PFSK-1 (cell line): Measurements from ENCODE around the gene ACTRT3.

Experiments used
- FOXP2 ChIP-seq: optimal IDR thresholded peaks from 2 replicates; pipeline ENCODE3; 2011; ENCODE audit warnings: borderline replicate concordance, control low read depth, inconsistent platforms; ENCODE audit not compliant: insufficient read depth; ENCODE audit errors: extremely low read length, extremely low read depth
- POLR2AphosphoS5 ChIP-seq: IDR thresholded peaks from 2 replicates; pipeline ENCODE4 v1.6.1; 2012; ENCODE audit warnings: low read depth, mild to moderate bottlenecking, control low read depth, low read length, moderate library complexity
- SIN3A ChIP-seq: IDR thresholded peaks from 2 replicates; pipeline ENCODE4 v1.6.1; 2012; ENCODE audit warnings: mild to moderate bottlenecking, low read length, moderate library complexity, borderline replicate concordance; ENCODE audit not compliant: insufficient read depth
- TAF1 ChIP-seq: IDR thresholded peaks from 2 replicates; pipeline ENCODE4 v1.6.1; 2012; ENCODE audit warnings: low read length, control low read depth, borderline replicate concordance; ENCODE audit not compliant: insufficient read depth
- TF ChIP-seq, protein P1 (sequence below), 2 experiments: IDR thresholded peaks; 2 replicates each; pipeline versions ENCODE4 v1.6.1 to v1.8.0; 2011 to 2012; ENCODE audit warnings: low read depth in 2 of 2, low read length in 2 of 2, control low read depth in 1 of 2, inconsistent platforms in 1 of 2, mild to moderate bottlenecking in 1 of 2, moderate library complexity in 1 of 2; ENCODE audit not compliant: insufficient read depth in 1 of 2

ACTRT3 gene

DNA sequence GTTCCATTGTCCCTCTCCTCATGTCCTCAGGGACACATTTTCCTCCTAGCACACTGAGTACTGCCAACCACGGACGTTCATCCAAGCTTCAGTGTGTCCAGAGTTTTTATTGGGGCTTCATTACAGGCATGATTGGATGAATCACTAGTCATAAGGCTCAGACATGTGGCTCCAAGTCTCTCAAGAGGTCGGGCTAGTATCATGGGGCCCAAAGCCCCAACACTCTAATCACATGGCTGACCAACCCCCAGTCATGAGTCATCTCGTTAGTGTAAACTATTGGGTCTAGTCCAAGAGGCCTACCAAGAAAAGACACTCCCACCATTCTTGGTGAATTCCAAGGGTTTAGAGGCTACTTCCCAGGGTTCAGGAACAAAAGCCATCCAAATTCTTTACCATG lies 8.9 kb downstream of the ACTRT3 start:
- TF ChIP-seq SIN3A (no peak), POLR2AphosphoS5 (no peak), TAF1 (no peak), FOXP2 (no peak)
- TF ChIP-seq, protein P1, sequence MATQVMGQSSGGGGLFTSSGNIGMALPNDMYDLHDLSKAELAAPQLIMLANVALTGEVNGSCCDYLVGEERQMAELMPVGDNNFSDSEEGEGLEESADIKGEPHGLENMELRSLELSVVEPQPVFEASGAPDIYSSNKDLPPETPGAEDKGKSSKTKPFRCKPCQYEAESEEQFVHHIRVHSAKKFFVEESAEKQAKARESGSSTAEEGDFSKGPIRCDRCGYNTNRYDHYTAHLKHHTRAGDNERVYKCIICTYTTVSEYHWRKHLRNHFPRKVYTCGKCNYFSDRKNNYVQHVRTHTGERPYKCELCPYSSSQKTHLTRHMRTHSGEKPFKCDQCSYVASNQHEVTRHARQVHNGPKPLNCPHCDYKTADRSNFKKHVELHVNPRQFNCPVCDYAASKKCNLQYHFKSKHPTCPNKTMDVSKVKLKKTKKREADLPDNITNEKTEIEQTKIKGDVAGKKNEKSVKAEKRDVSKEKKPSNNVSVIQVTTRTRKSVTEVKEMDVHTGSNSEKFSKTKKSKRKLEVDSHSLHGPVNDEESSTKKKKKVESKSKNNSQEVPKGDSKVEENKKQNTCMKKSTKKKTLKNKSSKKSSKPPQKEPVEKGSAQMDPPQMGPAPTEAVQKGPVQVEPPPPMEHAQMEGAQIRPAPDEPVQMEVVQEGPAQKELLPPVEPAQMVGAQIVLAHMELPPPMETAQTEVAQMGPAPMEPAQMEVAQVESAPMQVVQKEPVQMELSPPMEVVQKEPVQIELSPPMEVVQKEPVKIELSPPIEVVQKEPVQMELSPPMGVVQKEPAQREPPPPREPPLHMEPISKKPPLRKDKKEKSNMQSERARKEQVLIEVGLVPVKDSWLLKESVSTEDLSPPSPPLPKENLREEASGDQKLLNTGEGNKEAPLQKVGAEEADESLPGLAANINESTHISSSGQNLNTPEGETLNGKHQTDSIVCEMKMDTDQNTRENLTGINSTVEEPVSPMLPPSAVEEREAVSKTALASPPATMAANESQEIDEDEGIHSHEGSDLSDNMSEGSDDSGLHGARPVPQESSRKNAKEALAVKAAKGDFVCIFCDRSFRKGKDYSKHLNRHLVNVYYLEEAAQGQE (IDR thresholded peaks at IDR 0.05; ENCODE audit: insufficient read depth in 1 of 2, low read depth in 2 of 2, low read length in 2 of 2) = no peak

DNA sequence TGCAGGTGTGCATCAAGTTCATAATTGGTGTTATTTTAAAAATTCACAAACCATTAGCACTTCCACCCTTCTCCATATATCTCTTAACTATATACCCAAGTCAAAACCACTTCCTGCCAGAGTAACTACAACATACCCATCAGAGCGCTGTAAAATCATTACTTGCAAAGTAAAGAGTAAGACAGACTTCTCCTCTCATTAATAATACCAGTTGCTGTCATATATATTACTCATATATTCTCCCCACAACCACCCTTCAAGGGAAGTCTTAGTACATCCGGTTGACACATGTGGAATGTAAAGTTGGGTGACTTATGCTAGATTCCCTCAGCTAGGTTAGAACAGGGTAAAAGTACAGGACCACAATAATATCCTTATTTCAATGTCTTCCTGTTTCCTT lies 10.1 kb downstream of the ACTRT3 start:
- TF ChIP-seq FOXP2 = no peak
- TF ChIP-seq, protein P1 (IDR thresholded peaks at IDR 0.05; ENCODE audit: insufficient read depth in 1 of 2, low read depth in 2 of 2, low read length in 2 of 2) = no peak
- TF ChIP-seq POLR2AphosphoS5 = no peak
- no peak for TF ChIP-seq SIN3A
- no peak for TF ChIP-seq TAF1

DNA sequence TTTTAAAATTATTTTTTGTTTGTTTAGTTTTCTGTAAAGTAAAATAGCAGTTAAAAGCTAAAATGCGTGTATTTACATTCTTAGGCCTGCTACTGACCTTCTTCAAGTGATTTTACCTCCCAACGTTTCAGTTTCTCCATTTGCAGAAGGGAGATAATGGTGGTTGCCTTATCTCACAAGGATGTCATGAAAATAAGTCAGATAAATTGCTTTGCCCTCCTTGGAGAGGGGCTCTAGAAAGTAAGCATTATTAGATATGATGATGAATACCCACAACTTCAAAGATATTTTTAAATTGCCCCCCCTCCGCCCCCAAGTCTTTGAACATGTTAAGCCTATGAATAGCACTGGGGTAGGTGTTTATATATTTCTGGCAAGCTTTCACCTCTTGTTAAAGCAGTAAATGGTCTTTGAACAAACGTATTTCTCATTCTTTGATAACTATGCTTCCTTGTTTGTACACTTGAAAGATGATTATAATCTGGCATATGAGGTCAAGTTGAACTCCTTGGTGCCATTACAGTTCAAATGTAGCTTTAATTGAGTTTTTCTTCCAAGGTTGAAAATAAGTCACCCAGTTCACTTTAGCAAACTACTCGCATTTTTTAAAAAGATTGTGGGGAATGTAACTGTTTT lies 10.9 kb downstream of the ACTRT3 start:
- TF ChIP-seq FOXP2 = no peak
- no peak for TF ChIP-seq TAF1
- TF ChIP-seq, protein P1 (IDR thresholded peaks at IDR 0.05; ENCODE audit: insufficient read depth in 1 of 2, low read depth in 2 of 2, low read length in 2 of 2) = no peak

DNA sequence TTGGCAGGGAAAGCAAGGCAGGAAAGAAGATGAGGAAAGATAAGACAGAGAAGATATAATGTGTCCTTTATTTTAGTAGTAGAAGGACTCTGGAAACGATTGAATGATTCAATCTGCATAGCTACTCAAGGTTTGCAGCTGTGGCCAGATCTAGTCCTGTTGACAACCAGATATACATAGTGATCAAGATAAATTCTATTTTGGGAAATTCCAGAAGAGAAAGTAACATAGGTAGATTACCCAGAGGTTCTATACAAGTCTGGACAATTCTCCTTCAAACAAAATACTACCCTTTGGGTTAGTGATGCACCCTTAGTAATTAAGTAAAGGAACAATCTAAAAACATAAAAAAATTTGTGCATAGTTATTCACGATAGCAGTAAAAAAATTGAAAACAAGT lies 13.9 kb downstream of the ACTRT3 start:
- TF ChIP-seq SIN3A (no peak), POLR2AphosphoS5 (no peak), FOXP2 (no peak), TAF1 (no peak)
- TF ChIP-seq, protein P1 (IDR thresholded peaks at IDR 0.05; ENCODE audit: insufficient read depth in 1 of 2, low read depth in 2 of 2, low read length in 2 of 2) = no peak

DNA sequence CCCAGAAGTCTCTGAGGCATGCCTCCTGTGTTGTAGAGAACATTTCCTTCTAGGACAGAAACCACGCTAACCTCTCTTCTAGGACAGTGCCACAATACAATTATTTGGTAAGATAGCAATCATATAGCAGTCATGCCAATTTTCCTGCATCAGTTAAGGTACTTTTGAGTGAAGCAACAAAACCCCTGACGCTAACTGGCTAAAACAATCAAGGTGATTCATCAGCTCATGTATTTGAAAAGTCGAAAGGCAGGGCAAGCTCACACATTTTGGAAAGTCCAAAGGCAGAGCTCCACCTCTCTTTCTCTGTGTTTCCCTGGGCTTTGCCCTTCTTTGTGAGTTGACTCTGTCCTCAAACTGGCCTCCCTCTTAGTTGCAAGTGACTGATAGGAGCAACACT lies 14.7 kb downstream of the ACTRT3 start:
- TF ChIP-seq TAF1 (no peak), POLR2AphosphoS5 (no peak), SIN3A (no peak), FOXP2 (no peak)
- TF ChIP-seq, protein P1 (IDR thresholded peaks at IDR 0.05; ENCODE audit: insufficient read depth in 1 of 2, low read depth in 2 of 2, low read length in 2 of 2) = no peak
